22Rv1 (cell line): ENCODE measurements around the gene FBXO15.

Experiments used
- H3K27ac ChIP-seq: fragments of 450-650 bp; 2 replicates; pipeline ENCODE4 v1.5.1; 2017
- CTCF ChIP-seq: fragments of 450-650 bp; IDR thresholded peaks from 2 replicates; pipeline ENCODE4 v1.5.1; 2017; ENCODE audit warnings: mild to moderate bottlenecking
- ZFX ChIP-seq: fragments of 450-650 bp; IDR thresholded peaks from 2 replicates; pipeline ENCODE4 v1.6.1; 2017; ENCODE audit warnings: antibody characterized with exemption, borderline replicate concordance

The FBXO15 gene

DNA sequence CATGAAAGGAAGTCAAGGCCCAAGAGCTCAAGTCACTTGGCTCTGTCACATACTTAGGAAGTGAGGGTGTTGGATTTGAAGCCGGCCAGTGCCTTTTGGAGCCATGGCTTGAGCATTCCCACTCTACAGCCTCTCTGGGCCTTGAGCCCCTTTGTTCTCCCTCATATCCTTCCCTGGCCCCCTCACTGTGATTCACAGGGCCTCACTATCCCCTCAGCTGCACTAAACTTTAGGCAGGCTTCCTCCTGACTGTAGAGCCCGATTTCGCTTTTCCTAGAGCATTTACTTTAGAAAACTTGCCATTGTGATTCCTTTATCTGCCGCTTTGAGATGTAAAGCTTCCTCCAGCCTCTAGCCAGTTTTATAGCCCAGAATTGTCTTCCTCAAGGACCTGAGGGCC lies 107.6 kb downstream of the FBXO15 start:
- no peak for TF ChIP-seq ZFX
- H3K27ac ChIP-seq = no peak overlapping the region

DNA sequence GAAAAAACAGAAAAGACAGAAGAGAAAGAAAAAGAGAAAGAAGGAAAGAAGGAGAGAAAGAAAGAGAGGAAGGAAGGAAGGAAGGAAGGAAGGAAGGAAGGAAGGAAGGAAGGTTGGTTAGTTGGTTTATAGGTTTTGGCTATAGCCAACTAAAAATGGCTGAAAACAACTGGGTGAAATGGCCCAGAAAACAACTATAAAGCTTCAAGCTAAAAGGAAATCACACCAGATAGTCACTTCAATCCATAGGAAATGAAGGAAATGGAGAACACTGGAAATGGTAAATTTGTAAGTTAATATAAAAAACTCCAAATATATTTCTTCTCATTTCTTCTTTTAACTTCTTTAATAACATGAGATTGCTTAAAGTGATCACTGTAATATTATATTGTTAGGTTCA lies 118.5 kb downstream of the FBXO15 start:
- H3K27ac ChIP-seq = no peak overlapping the region
- TF ChIP-seq CTCF (no peak), ZFX (no peak)
